GM18505 (cell line): Measurements from ENCODE around the gene ID2.
"Not testable (repeated sequence)": the region's sequence is repeated elsewhere in the genome, so short reads cannot be mapped to it uniquely, and the experiment has no call there.

Experiments used
- ATAC-seq: cut with Tn5 transposase; IDR thresholded peaks from one replicate; pipeline ENCODE4 v1.9.1; 2021; ENCODE audit not compliant: unreplicated experiment
- POLR2A ChIP-seq: IDR thresholded peaks from 4 replicates; pipeline ENCODE4 v1.6.1; 2011; ENCODE audit warnings: borderline replicate concordance; ENCODE audit not compliant: insufficient read depth, insufficient read length; ENCODE audit errors: extremely low read depth

ID2 gene

GRCh38 chr2:8701681-8702379, 20.0 kb downstream of the ID2 start:
- no peak for TF ChIP-seq POLR2A
- ATAC-seq, result no peak

DNA sequence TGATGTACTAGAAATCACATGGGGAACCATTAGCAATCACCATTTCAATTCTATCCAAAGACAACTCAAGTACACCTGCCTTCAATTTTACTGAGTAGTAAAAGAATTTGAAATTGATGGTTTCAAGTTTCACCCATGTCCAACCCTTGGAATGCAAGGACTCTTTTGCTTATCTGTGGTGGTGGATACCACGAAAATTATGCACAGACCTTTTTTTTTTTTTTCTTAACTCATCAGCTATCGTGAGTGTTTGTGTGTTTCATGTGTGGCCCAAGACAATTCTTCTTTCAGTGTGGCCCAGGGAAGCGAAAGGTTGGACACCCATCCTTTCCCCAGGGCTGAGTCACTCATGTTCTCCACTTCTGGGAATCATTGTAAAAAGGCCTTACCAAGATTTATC, 23.1 kb downstream of the ID2 start:
- ATAC-seq, result no peak
- TF ChIP-seq POLR2A, result no peak

DNA sequence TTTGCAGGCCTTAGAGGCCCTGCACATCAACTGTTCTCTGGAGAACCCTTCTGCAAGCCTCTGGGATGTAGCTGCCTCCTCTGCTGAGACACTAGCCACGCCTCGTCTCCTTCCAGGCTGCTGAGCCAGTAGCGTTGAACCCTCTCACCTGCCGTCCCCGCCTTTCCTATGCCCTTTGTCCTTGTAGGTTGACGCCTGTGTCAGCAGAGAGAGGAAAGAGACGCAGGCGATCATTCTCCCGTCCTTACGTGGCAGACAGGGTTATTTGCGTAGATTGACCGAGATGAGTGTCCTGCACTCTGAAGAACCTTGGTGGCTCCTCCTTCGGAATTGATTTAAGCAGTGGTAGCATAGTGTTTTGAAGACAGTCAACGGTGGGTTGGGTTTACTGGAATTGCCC, 27.8 kb downstream of the ID2 start:
- no peak for ATAC-seq
- no peak for TF ChIP-seq POLR2A

- TF ChIP-seq POLR2A, result no peak
- ATAC-seq, result no peak
These were observed 29.1 kb downstream of the ID2 start for GRCh38 chr2:8710951-8711350.

DNA sequence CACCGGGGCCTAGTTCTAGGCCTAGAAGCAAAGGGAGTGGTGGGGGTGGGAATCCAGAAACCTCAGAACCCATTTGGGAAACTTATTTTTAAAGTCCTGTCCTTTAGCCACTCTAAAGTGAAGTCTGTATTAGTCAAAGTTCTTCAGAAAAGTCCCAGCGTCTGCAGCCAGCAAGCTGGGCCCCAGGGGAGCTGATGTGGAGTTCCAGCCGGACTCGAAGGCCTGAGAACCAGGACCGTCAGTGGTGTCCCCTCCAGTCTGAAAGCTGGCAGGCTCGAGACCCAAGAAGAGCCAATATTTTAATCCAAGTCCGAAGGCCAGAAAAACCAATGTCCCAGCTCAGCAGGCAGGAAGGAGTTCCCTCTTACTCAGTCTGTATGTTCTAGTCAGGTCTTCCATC, 32.4 kb downstream of the ID2 start:
- TF ChIP-seq POLR2A, result no peak
- no peak for ATAC-seq

GRCh38 chr2:8714971-8715370, 33.1 kb downstream of the ID2 start:
- ATAC-seq, result no peak
- no peak for TF ChIP-seq POLR2A

- TF ChIP-seq POLR2A, result no peak
- no peak for ATAC-seq
These were observed 37.7 kb downstream of the ID2 start for GRCh38 chr2:8719528-8719927.

- no peak for TF ChIP-seq POLR2A
- ATAC-seq, result no peak
These were observed 38.9 kb downstream of the ID2 start for GRCh38 chr2:8720741-8721140.

GRCh38 chr2:8721410-8721809, 39.6 kb downstream of the ID2 start:
- TF ChIP-seq POLR2A, result no peak
- no peak for ATAC-seq

- ATAC-seq, result no peak
- no peak for TF ChIP-seq POLR2A
These were observed 41.1 kb downstream of the ID2 start for GRCh38 chr2:8722986-8723385.

DNA sequence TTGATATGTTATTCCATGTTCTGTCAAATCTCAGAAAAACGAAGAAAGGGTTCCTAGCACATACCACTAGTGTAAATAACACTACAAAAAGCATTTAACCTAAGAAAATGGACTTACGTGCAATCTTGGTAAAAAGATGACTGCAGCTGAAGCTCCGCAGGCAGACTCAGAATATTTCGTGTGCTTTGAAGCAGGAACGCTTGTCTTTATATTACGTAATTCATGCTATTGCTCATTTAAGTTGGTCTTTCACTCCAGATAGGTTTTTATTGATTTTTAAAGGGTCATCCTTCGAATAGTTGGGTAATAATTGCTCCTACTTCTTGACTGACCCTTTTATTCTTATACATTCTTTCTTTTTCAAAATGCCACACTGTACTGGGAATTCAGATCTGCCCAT, 44.0 kb downstream of the ID2 start:
- no peak for ATAC-seq
- TF ChIP-seq POLR2A, result no peak

DNA sequence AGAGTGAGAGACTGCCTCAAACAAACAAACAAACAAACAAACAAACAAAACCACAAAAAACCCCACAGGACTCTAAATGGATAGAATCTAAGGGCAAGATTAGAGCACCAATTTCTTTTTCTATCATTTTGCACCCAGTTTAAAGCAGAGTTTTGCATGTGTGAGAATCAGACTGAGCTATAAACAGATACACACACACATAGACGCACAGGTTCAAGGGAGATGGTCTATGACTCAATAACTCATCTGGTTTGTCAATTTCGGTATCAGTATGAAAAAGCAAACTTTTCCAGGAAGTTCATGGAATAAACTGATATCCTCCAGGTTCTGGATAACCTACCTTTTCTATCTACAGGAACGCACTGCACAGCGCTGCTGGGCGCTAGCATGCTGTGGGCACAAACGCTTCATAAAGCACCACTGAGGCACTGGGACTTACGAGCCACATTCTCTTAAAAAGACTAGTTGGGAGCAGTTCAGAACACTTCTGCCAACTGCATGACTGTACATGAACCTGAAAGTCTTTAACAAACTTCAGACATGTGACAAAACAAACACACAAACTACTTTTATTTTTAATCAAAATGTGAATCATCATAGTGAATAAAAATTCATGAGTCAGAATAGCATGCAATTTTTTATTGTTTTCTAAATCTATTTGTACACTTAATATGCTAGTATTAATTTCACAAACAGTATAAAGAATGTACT, 46.6 kb downstream of the ID2 start:
- no peak for TF ChIP-seq POLR2A
- ATAC-seq, result no peak

GRCh38 chr2:8729101-8729500, 47.2 kb downstream of the ID2 start:
- ATAC-seq, result not testable (repeated sequence)

- no peak for ATAC-seq
These were observed 48.1 kb downstream of the ID2 start for GRCh38 chr2:8729939-8730338.

More at GRCh38 chr2:8729939-8730338, 48.1 kb downstream of the ID2 start:
- no peak for TF ChIP-seq POLR2A
